HG03571 (cell line): ENCODE results near the gene CPT1B.
"Not testable (repeated sequence)": the region's sequence is repeated elsewhere in the genome, so short reads cannot be mapped to it uniquely, and the experiment has no call there.

Experiments used
- ATAC-seq: cut with Tn5 transposase; IDR thresholded peaks from one replicate; pipeline ENCODE4 v1.9.1; 2021; ENCODE audit not compliant: unreplicated experiment

Gene CPT1B

DNA sequence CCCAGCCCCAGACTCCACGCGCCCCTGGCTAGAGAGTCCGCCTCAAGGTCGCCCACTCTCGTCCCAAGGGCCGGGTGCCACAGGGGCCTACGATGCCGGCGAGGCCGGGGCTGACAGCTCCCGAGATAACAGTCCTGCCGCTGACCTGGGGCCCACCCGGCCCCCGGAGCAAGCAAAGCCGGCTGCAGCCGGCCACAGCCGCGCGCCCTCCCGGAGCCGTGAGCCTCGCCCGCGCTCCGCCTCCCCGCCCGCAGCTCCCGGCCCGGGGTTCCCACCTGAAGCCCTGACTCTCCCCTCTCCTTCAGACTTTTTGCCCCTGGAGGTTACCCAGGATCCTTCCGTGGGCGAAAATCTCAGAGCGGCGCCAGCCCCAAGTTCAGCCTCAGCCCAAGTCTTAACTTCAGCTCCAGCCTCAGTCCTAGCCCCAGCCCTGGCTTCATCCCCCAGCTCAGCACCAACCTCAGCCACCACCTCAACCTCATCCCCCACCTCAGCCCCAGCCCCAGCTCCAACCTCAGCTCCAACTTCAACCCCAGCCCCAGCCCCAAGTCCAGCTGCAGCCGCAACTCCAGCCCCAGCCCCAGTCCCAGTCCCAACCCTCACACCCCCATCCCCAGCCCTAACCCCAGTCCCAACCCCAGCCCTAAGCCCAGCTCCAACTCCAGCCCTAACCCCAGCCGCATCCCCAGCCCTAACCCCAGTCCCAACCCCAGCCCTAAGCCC lies 30.8 kb downstream of the CPT1B start:
- ATAC-seq, result no peak

DNA sequence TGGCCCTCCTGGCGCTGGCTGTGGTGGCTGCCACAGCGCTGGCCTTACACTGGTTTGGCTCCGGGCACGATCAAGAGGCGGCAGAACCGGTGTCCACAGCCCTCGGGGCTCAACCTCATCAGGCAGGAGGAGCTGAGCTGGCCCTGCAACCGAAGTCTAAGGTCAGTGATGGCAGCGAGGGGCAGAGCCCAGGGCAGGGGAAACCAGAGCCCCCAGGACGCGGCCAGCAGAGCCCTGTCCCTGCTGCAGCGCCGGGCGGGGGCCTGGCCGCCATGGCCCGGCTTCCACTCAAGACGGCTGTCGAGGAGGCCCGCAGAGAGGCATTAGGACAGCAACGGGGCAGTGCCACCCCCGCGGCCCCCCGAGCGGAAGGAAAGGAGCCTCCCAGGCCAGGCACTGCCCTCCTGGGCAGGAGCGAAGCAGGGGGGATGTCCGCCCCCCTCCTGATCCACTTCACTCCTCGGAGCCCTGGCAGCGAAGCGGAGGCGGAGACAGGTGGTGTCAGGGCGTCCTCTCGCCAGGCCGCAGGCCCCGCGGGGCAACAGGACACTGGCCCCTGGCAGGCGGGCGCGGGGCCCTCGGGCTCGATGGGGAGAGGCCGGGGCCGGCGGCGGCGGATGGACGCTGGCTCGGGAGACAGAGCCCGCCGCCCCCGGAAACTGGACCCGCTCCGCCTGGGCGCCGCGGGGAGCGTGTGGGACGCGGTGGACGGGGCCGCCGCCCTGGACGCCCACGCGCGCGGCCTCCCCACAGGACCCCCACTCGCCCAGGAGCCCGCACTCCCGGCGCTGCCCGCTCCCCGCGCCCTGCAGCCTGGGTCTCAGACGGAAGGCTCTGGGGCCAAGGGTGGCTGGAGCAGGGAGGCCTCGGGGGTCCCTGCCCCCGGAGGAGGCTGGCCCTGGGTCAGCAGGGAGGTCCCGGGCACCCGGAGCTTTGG lies 31.6 kb downstream of the CPT1B start:
- ATAC-seq, result no peak

DNA sequence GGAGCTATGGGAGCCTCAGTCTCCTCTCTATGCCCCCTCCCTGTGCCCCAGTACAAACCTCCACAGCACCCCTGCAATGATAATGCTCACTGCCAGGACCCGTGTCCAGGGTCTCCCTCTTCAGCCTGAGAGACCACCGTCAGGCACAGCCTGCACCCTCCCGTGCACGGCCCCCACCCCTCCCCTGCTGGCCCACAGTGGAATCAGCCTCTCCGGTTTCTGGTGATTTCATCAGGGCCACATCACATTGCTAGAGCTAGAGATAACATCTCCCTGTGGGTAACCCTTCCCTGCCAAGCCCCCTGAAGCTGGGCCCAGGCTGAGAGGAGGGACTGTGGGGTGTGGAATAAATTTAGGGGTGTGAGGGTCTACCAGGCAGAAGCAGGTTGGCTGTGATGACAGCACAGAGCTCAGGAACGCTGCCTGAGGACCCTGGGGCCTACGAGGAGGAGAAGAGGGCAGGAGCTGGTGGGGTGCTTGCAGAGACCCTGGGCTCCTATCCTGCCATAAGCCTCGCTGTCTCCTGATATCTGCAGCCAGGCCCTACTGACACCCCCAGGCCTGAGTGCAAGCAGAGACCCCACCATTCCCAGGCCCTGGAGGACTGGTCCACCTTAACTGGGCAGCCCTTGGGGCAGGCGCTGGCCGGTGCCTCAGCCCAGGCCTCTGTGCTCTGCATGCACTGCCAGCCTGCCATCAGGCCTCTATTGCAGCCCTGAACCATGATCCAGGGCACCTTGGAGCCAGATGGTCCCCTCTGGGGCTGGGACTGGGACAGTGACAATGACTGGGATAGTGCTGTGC lies 32.5 kb downstream of the CPT1B start, which contains the start of gene KLHDC7B:
TSS of gene KLHDC7B (plus strand) at position 378 of the 804 bp plus-strand sequence. CDS start at position 723, 345 bp downstream.
- ATAC-seq, result no peak

GRCh38 chr22:50544746-50545253 lies 33.4 kb downstream of the CPT1B start:
- no peak for ATAC-seq

- ATAC-seq, result no peak
Observed at GRCh38 chr22:50544078-50544745, 34.0 kb downstream of the CPT1B start.

GRCh38 chr22:50542416-50542927 lies 35.8 kb downstream of the CPT1B start:
- ATAC-seq, result no peak

GRCh38 chr22:50541667-50542026 lies 36.6 kb downstream of the CPT1B start:
- ATAC-seq, result not testable (repeated sequence)

DNA sequence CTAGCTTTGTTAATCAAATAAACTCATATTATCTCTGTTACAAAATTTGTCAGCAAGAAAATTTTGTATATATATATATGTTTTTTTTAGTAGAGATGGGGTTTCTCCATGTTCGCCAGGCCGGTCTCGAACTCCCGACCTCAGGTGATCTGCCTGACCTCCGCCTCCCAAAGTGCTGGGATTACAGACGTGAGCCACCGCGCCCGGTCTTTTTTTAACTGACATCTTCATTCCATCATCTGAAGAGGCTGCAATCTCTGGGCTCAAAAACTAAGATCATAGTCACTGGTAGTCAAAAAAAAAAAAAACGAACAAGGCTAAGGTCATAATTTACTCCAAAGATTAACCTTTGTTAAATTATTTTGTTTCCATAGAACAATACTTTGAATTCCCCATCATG lies 37.8 kb downstream of the CPT1B start:
- no peak for ATAC-seq

DNA sequence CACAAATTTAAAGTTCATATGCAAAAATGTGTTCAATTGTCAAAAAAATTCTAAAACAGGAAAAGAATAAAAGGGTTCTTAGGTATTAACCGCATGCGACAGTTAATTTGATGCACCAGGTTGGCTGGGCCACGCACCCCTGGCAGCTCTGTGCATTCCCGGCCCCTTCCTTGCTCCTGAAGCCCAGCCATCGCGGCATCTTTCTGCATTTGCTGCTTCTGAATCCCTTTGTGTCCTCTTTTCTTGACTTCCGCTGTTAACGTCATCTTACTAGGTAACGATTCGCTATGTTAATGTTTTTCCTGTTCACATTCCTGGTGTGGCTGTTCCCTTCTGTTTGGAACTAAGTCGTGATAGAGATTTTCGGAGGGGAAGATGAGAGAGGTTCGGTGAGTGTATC lies 40.5 kb downstream of the CPT1B start:
- no peak for ATAC-seq

GRCh38 chr22:50536226-50536625 lies 42.0 kb downstream of the CPT1B start:
- ATAC-seq, result no peak

DNA sequence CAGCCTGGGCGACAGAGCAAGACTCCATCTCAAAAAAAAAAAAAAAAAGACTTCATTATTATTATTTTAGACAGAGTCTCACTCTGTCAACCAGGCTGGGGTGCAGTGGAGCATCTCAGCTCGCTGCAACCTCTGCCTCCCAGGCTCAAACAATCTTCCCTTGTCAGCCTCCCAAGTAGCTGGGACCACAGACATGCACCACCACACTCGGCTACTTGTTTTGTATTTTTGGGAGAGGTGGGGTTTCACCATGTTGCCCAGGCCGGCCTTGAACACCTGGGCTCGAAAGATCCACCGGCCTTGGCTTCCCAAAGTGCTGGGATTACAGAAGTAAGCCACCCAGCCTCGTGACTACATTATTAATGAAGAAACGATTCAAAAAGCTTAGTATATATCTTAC lies 43.1 kb downstream of the CPT1B start:
- no peak for ATAC-seq

- ATAC-seq, result not testable (repeated sequence)
Observed at GRCh38 chr22:50533856-50534711, 44.1 kb downstream of the CPT1B start.

DNA sequence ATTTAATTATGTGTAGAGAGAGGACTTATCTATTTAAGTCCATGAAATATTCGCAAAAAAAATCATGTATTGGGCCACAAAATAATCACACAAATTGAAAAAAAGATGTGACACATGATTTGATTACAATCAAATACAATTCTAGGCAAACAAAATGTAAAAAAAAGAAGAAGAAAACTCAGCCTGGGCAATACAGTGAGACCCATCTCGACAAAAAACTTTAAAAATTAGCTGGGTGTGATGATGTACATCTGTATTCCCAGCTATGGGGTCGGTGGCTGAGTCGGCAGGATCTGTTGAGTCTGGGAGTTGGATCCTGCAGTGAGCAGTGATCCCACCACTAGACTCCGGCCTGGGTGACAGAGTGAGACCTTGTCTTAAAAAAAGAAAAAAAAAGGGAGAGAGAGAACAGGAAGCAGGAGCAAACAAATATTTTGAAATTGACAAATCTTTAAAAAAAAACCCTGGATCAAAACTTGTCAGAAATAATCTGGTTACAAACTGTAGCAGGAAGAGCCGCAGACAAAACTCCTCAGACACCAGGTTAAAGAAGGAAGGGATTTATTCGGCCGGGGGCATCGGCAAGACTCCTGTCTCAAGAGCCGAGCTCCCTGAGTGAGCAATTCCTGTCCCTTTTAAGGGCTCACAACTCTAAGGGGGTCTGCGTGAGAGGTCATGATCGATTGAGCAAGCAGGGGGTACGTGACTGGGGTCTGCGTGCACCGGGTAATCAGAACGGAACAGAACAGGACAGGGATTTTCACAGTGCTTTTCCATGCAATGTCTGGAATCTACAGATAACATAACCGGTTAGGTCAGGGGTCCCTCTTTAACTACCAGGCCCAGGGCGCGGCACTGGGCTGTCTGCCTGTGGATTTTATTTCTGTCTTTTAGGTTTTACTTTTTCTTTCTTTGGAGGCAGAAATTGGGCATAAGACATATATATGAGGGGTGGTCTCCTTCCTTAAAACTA lies 45.1 kb downstream of the CPT1B start:
- no peak for ATAC-seq

DNA sequence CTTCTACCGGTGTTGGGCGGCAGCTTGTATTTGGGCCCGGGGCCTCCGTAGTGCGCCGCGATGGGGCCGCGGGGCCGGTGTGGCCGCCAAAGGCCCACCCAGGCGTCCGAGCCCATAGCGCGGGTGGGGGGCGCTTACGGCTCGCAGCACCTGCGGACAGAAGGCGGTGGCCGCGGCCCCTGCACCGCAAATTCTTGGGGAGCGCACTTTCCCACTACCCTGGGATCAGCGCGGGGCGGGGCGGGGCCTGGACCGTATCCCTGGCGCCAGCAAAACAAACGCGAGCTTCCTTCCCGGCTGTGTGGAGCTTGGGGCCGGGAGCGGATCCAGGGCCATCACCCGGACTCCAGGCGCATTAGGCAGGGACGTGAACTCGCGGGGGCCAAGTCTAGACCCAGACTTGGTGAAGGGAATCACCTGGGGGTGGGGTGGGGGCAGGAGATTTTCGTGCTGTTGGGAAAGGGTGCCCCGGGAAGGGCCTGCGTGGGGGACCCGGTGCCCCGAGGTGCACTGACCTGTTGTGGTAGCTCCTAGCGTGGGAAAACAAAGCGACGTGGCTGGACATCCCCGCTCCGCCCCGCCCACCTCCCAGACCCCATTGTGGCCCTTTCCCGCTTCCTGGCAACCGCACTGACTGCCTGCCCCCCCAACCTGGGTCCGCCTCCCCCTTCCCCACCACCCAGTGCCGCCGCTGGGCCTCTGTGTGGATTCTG lies 46.1 kb downstream of the CPT1B start:
- ATAC-seq, result no peak

- ATAC-seq, result no peak
Observed at GRCh38 chr22:50531546-50531961, 46.7 kb downstream of the CPT1B start.

GRCh38 chr22:50530877-50531545 lies 47.2 kb downstream of the CPT1B start:
- peak; percentile 26 for ATAC-seq

DNA sequence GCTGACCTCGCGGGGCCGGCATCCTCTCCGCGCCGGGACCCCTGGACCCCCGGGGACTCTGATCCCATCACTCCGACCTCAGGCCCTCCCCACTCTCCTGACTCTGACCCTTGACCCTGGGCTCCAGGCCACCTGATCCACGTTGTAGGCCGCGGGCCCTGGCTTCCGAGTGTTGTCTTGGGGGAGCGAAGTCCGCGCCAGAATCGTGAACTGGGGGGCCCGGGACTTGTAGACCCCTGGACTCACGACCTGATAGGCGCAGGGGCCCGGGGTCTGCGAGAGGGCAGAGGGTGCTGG lies 47.7 kb downstream of the CPT1B start:
- ATAC-seq, result no peak
